ENCODE measurements around the gene LINGO1. TPM values are rescaled to one million over a fixed set of nuclear protein-coding genes. Genes with fewer than 3 reads are reported as not detected.

LINGO1 gene, protein sequence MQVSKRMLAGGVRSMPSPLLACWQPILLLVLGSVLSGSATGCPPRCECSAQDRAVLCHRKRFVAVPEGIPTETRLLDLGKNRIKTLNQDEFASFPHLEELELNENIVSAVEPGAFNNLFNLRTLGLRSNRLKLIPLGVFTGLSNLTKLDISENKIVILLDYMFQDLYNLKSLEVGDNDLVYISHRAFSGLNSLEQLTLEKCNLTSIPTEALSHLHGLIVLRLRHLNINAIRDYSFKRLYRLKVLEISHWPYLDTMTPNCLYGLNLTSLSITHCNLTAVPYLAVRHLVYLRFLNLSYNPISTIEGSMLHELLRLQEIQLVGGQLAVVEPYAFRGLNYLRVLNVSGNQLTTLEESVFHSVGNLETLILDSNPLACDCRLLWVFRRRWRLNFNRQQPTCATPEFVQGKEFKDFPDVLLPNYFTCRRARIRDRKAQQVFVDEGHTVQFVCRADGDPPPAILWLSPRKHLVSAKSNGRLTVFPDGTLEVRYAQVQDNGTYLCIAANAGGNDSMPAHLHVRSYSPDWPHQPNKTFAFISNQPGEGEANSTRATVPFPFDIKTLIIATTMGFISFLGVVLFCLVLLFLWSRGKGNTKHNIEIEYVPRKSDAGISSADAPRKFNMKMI
- total RNA-seq: under 0.01 TPM in 1 of 2 replicates, not detected in the other

DNA sequence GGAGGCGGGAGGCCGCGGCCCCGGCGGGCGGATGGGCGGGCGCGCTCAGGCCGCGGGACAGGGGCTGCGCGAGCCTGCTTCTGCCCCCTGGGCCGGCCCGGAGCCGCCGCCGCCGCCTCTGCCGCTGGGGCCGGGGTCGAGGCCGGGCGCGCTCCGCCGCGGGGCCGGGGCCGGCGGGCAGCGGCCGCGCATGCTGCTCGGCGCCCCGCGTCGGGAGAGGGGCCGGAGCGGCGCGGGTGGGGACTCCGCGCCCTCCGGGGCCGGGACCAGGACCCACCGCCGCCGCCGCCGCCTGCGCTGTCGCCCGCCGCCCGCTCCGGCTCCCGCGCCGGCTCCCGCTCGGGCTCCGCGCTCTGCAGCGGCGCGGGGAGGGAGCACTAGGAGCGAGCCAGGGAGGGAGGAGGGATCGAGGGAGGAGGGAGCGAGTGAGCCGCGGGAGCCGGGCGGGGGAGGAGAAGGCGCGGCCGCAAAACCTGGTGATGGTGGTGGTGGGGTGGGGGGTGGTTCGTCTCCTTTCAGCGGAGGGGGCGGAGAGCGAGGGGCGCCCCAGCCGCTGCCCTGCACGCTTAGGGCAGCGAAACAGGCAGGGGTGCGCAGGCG lies at the start of gene LINGO1:
TSS of gene LINGO1 (minus strand) at position 379 of the 600 bp plus-strand sequence. CDS start 597 bp downstream, outside the sequence.

Other genes with a start within 250 kb of the LINGO1 start
- 37.8 and 43.6 TPM in 2 replicates for gene PEAK1, start 212.8 kb downstream of the LINGO1 start, total RNA-seq
- gene HMG20A, start 212.0 kb downstream of the LINGO1 start, total RNA-seq: 26.8 and 31.6 TPM in 2 replicates

All from subcutaneous preadipocyte (primary cell).